Stomach smooth muscle (tissue), 2 donors: ENCODE data around the gene FRMD4A.

Source experiments
- H3K27ac ChIP-seq: one replicate; pipeline ENCODE4 v1.7.0; 2013; ENCODE audit warnings: mild to moderate bottlenecking, low read length, inconsistent platforms
- H3K27me3 ChIP-seq, 2 donors: one replicate each; pipeline ENCODE4 v1.7.0; 2013; ENCODE audit warnings: low read length in 2 of 2; ENCODE audit not compliant: insufficient read depth in 2 of 2, control insufficient read depth in 1 of 2
- H3K36me3 ChIP-seq, 2 donors: one replicate each; pipeline ENCODE4 v1.7.0; 2013; ENCODE audit warnings: low read length in 2 of 2; ENCODE audit not compliant: control insufficient read depth in 2 of 2, insufficient read depth in 2 of 2
- H3K4me1 ChIP-seq: one replicate; pipeline ENCODE4 v1.7.0; 2013; ENCODE audit warnings: low read length; ENCODE audit not compliant: control insufficient read depth, insufficient read depth
- H3K4me3 ChIP-seq, 2 donors: one replicate each; pipeline ENCODE4 v1.7.0; 2013; ENCODE audit warnings: low read length in 2 of 2
- H3K9ac ChIP-seq, 2 donors: one replicate each; pipeline ENCODE4 v1.7.0; 2013; ENCODE audit warnings: low read length in 2 of 2, mild to moderate bottlenecking in 1 of 2
- H3K9me3 ChIP-seq, 2 donors: one replicate each; pipeline ENCODE4 v1.7.0; 2013; ENCODE audit warnings: low read length in 2 of 2; ENCODE audit not compliant: control insufficient read depth in 2 of 2
- donor health status: healthy.
- donor health status: Pancreatic carcinoma.

FRMD4A gene

DNA sequence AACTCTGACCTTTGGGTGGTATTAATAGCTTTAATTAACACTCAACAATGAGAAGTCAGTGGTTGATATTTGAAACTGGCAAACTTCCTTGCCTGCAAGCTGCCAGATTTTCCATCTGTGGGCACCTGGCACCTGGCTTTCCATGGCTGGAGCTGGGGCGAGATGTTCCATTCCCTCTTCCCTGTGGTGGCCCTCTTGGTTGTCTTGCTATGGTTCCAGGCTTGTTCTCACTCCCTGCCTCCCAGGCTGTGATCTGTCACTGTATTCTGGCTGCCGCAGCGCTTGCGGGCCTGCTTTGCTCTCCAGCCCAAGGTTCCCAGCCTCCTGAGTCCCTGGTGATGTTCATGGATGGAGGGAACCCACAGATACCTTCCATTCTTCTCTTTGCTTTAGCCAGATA is 201.0 kb downstream of the FRMD4A start:
- Histone ChIP-seq H3K9ac (no peak overlapping the region), H3K27me3 (peaks cover 0 to 2% of the 10 kb centered on the region in 2 donors), H3K9me3 (no peaks in the 10 kb centered on the region), H3K4me1 (no peaks in the 10 kb centered on the region), H3K27ac (no peak overlapping the region), H3K36me3 (no peaks in the 10 kb centered on the region), H3K4me3 (no peak overlapping the region)

- Histone ChIP-seq H3K4me1 (no peaks in the 10 kb centered on the region), H3K9ac (no peak overlapping the region), H3K4me3 (no peak overlapping the region), H3K27ac (no peak overlapping the region), H3K36me3 (no peaks in the 10 kb centered on the region), H3K9me3 (no peaks in the 10 kb centered on the region), H3K27me3 (peaks cover 0 to 2% of the 10 kb centered on the region in 2 donors)
These were observed 202.2 kb downstream of the FRMD4A start for GRCh38 chr10:14128519-14128918.

GRCh38 chr10:14126697-14127440 is 203.9 kb downstream of the FRMD4A start:
- no peak overlapping the region for H3K9ac ChIP-seq
- no peaks in the 10 kb centered on the region for H3K4me1 ChIP-seq
- no peak overlapping the region for H3K4me3 ChIP-seq
- no peaks in the 10 kb centered on the region for H3K36me3 ChIP-seq
- H3K27ac ChIP-seq: no peak overlapping the region
- H3K9me3 ChIP-seq: no peaks in the 10 kb centered on the region
- H3K27me3 ChIP-seq: no peaks in the 10 kb centered on the region

- H3K4me3 ChIP-seq: no peak overlapping the region
- H3K27ac ChIP-seq: no peak overlapping the region
- no peaks in the 10 kb centered on the region for H3K4me1 ChIP-seq
- no peaks in the 10 kb centered on the region for H3K36me3 ChIP-seq
- H3K27me3 ChIP-seq: no peaks in the 10 kb centered on the region
- H3K9ac ChIP-seq: no peak overlapping the region
- no peaks in the 10 kb centered on the region for H3K9me3 ChIP-seq
These were observed 205.2 kb downstream of the FRMD4A start for GRCh38 chr10:14125564-14125963.

DNA sequence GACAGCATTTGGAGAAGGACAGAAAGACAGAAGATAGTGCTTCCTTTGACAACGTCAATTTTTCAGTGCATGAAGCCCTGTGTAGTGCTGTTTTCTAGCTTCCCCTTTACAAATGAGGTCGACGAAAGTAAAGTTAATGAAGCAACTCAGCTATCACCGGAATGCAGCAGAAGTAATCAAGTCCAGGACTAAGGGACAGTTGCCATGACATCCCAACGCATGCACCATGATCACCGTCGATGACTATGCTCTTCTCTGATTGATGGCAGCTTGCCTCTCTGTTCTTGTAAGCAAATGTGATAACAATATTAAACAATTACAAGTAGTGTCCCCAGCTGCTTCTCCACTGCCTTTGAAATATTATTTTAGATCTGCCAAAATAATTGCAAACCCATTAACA is 205.8 kb downstream of the FRMD4A start:
- no peaks in the 10 kb centered on the region for H3K4me1 ChIP-seq
- H3K9me3 ChIP-seq: no peaks in the 10 kb centered on the region
- H3K27me3 ChIP-seq: no peaks in the 10 kb centered on the region
- H3K36me3 ChIP-seq: no peaks in the 10 kb centered on the region
- H3K4me3 ChIP-seq: no peak overlapping the region
- no peak overlapping the region for H3K9ac ChIP-seq
- no peak overlapping the region for H3K27ac ChIP-seq

- Histone ChIP-seq H3K9ac (no peak overlapping the region), H3K27ac (no peak overlapping the region), H3K9me3 (no peaks in the 10 kb centered on the region), H3K4me1 (no peaks in the 10 kb centered on the region), H3K36me3 (no peaks in the 10 kb centered on the region), H3K27me3 (no peaks in the 10 kb centered on the region), H3K4me3 (no peak overlapping the region)
These were observed 207.6 kb downstream of the FRMD4A start for GRCh38 chr10:14123139-14123538.

DNA sequence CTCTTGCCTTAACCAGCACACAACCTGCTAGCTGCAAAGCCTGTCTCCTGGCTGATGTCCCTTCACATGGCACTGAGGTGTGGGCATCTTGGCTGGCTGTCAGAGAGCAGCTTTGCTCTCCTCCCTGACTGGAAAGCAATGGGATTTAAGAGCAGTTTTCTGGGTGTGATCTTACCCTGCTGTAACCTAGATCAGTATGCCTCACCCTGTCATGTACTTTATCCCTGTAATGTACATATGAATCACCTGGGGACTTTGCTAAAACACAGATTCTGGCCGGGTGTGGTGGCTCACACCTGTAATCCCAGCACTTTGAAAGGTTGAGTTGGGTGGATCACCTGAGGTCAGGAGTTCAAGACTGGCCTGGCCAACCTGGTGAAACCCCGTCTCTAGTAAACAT is 209.9 kb downstream of the FRMD4A start:
- Histone ChIP-seq H3K36me3 (no peaks in the 10 kb centered on the region), H3K4me3 (no peak overlapping the region), H3K27ac (no peak overlapping the region), H3K9ac (no peak overlapping the region), H3K4me1 (no peaks in the 10 kb centered on the region), H3K9me3 (no peaks in the 10 kb centered on the region), H3K27me3 (no peaks in the 10 kb centered on the region)

DNA sequence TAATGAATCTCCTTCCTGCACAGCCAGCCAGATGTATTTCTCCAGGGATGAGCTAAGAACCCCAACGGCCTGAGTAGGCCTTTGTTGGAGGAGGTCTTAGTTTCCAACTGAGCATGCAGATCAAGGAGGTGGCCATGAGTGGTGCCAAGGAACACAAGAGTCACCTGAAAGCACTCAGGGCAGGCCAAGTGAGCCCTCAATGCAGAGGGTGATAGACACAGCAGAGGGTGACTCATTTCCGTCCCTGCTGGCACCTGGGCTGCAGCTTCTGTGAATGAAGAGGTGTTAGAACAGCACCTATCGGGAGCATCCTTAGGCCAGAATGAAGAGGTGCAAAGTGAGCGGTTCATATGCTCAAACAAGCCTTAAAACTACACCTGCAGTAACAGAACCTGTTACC is 211.8 kb downstream of the FRMD4A start:
- H3K9me3 ChIP-seq: no peaks in the 10 kb centered on the region
- H3K27ac ChIP-seq: no peak overlapping the region
- H3K4me1 ChIP-seq: no peaks in the 10 kb centered on the region
- no peaks in the 10 kb centered on the region for H3K36me3 ChIP-seq
- no peaks in the 10 kb centered on the region for H3K27me3 ChIP-seq
- H3K4me3 ChIP-seq: no peak overlapping the region
- H3K9ac ChIP-seq: no peak overlapping the region

- H3K27me3 ChIP-seq: no peaks in the 10 kb centered on the region
- no peaks in the 10 kb centered on the region for H3K4me1 ChIP-seq
- H3K4me3 ChIP-seq: no peak overlapping the region
- no peaks in the 10 kb centered on the region for H3K36me3 ChIP-seq
- no peak overlapping the region for H3K9ac ChIP-seq
- no peaks in the 10 kb centered on the region for H3K9me3 ChIP-seq
- H3K27ac ChIP-seq: no peak overlapping the region
These were observed 213.9 kb downstream of the FRMD4A start for GRCh38 chr10:14116837-14117236.

DNA sequence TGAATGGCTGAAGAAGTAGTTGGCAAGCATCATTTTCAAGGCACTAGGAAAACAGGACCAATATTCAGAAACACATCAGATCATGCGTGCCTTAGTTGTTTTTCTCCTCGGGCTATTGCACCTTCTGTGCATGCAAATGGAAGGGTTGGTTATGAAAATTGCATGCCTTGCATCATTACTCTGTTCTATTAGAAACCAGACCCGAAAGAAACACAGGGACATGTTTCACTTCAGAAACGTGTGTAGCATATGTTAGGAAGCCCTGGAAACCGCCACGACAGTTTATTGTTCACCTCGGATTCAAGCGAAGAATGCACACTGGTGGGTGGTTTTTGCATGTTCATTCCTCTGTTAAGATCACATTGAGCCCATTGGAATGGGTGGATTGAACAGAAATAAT is 214.7 kb downstream of the FRMD4A start:
- H3K9ac ChIP-seq: no peak overlapping the region
- H3K27me3 ChIP-seq: no peaks in the 10 kb centered on the region
- no peaks in the 10 kb centered on the region for H3K4me1 ChIP-seq
- no peaks in the 10 kb centered on the region for H3K9me3 ChIP-seq
- H3K27ac ChIP-seq: no peak overlapping the region
- H3K36me3 ChIP-seq: no peaks in the 10 kb centered on the region
- no peak overlapping the region for H3K4me3 ChIP-seq

DNA sequence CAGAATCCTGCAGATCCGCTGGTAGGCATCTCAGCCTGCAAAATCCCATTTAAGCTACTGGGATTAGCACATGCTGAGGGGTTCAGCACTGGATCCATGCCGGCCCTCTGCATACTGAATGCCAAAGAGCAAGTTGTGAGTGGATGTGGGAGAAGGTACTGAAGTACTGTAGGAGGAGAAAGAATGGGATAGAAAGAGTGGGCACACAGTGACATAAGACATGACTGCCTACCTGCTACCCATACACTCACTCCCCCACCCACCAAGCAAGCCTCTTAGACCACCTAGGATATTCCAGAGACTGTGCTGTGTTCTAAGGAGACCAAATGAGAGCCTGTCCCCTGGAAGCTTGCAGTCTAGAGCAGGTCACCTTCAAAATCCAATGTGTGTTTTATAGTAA is 215.9 kb downstream of the FRMD4A start:
- H3K36me3 ChIP-seq: no peaks in the 10 kb centered on the region
- H3K4me3 ChIP-seq: no peak overlapping the region
- no peaks in the 10 kb centered on the region for H3K9me3 ChIP-seq
- H3K4me1 ChIP-seq: no peaks in the 10 kb centered on the region
- no peak overlapping the region for H3K27ac ChIP-seq
- no peaks in the 10 kb centered on the region for H3K27me3 ChIP-seq
- no peak overlapping the region for H3K9ac ChIP-seq
